ENCODE data around the gene TBL1X. TPM values are rescaled to one million over a fixed set of nuclear protein-coding genes. Genes with fewer than 3 reads are reported as not detected.

Gene TBL1X
- total and polyA plus RNA-seq, 10 of the 15 experiments (the other 5 are each of a cell fraction or from before 2014, with no cell fraction given) = 4.4 to 26.3 (median 10.6) TPM

DNA sequence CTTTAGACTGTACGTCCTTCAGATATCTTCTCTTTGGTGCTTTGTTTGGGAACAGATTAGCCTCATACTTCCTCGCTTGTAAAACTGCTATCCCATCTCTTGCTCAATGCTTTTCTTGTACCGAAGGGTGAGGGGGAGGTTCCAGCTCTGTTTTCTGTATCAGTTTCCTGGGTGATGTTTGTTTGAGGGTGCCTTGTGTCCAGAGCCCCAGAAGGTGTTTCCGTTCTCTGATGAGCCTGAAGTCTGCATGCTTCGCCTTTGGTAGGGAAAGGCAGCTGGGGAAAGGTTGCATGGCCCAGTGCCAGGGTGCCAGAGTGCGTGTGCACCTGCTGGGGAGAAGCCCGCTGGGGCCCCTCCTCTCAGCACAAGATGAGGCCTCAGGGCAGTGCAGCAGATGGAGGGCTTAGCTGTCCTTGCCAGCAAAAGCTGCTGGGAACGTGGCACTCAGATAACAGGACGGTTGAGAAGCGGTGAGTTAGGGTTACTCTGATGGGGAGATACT lies 73.7 kb downstream of the TBL1X start:
- no peaks in the 10 kb centered on the region for H4K20me1 ChIP-seq (ENCODE audit: control insufficient read depth, insufficient read depth)
- no TSS peak for BruUV-seq (replicated peaks)

More for the DNA sequence above, 73.7 kb downstream of the TBL1X start:
- H3K4me2 ChIP-seq (ENCODE audit: control insufficient read depth, insufficient read depth) = no peak overlapping the region
- DNase-seq (ENCODE audit: low read depth, low spot score) (no peak), ATAC-seq (no peak), FAIRE-seq (no peak)
- H3K27me3 ChIP-seq (replicated peaks in 1 of 2; ENCODE audit: control insufficient read depth in 2 of 2, insufficient read depth in 2 of 2, low read length in 1 of 2) = no peaks in the 10 kb centered on the region
- no peaks in the 10 kb centered on the region for H3K4me1 ChIP-seq (ENCODE audit: control insufficient read depth, insufficient read depth, low read length)
- ChIA-PET CTCF (no interaction called here), POLR2A (no interaction called here), SMC1A (ENCODE audit: uncharacterized antibody, unreplicated experiment) (interaction anchor here (1.3 kb wide), 1 partner anchor 8 kb away, joined by 4 read pairs; no protein-coding TSS in a partner anchor), RAD21 (ENCODE audit: unreplicated experiment) (no interaction called here)
- in situ Hi-C loops (cut with MboI) = no loop called here
- no peaks in the 10 kb centered on the region for H3K79me2 ChIP-seq (ENCODE audit: control insufficient read depth, insufficient read depth, low read length)
- intact Hi-C loops (cut with micrococcal nuclease; ENCODE audit: unreplicated experiment) = no loop called here
- H3K9ac ChIP-seq (ENCODE audit: control insufficient read depth, insufficient read depth, low read length) = no peak overlapping the region
- TF ChIP-seq KAT2A (conservative IDR thresholded peaks at IDR 0.05; ENCODE audit: control insufficient read depth, low read depth, low read length) = no peak
- TF ChIP-seq EED (IDR thresholded peaks at IDR 0.05; ENCODE audit: low read depth) = no peak
- TF ChIP-seq CREB1 (IDR thresholded peaks at IDR 0.05; ENCODE audit: low read depth) = no peak
- no peak for TF ChIP-seq CHD1 (IDR thresholded peaks at IDR 0.05; ENCODE audit: low read depth, low read length)
- TF ChIP-seq, protein P1, sequence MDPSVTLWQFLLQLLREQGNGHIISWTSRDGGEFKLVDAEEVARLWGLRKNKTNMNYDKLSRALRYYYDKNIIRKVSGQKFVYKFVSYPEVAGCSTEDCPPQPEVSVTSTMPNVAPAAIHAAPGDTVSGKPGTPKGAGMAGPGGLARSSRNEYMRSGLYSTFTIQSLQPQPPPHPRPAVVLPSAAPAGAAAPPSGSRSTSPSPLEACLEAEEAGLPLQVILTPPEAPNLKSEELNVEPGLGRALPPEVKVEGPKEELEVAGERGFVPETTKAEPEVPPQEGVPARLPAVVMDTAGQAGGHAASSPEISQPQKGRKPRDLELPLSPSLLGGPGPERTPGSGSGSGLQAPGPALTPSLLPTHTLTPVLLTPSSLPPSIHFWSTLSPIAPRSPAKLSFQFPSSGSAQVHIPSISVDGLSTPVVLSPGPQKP (IDR thresholded peaks at IDR 0.05; ENCODE audit: low read depth, low read length) = no peak
- TF ChIP-seq CEBPB (IDR thresholded peaks at IDR 0.05; ENCODE audit: borderline replicate concordance in 1 of 2, low read depth in 2 of 2, low read length in 2 of 2) = no peak
- TF ChIP-seq BMI1 (IDR thresholded peaks at IDR 0.05; ENCODE audit: borderline replicate concordance) = no peak
- TF ChIP-seq, protein P2, sequence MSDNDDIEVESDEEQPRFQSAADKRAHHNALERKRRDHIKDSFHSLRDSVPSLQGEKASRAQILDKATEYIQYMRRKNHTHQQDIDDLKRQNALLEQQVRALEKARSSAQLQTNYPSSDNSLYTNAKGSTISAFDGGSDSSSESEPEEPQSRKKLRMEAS (IDR thresholded peaks at IDR 0.05; ENCODE audit: low read depth, low read length) = no peak
- no peaks in the 10 kb centered on the region for H3K9me3 ChIP-seq (replicated peaks; ENCODE audit: control insufficient read depth, insufficient read depth, low read length)
- 58% methylated on average over 10 of the region's 10 CpGs for WGBS (ENCODE audit: insufficient coverage, insufficient replicate concordance, low lambda C conversion rate, missing lambda C conversion rate)
- no peak overlapping the region for H3K4me3 ChIP-seq
- H3K27ac ChIP-seq (ENCODE audit: control insufficient read depth, insufficient read depth) = no peak overlapping the region
- H3K36me3 ChIP-seq (ENCODE audit: control insufficient read depth in 2 of 2, insufficient read depth in 2 of 2, low read length in 1 of 2) = no peaks in the 10 kb centered on the region
- H2AFZ ChIP-seq (ENCODE audit: control insufficient read depth, low read depth, low read length) = no peak overlapping the region

Measured in GM12878 (cell line).